Measurements from ENCODE around the gene PHF21A.

DNA sequence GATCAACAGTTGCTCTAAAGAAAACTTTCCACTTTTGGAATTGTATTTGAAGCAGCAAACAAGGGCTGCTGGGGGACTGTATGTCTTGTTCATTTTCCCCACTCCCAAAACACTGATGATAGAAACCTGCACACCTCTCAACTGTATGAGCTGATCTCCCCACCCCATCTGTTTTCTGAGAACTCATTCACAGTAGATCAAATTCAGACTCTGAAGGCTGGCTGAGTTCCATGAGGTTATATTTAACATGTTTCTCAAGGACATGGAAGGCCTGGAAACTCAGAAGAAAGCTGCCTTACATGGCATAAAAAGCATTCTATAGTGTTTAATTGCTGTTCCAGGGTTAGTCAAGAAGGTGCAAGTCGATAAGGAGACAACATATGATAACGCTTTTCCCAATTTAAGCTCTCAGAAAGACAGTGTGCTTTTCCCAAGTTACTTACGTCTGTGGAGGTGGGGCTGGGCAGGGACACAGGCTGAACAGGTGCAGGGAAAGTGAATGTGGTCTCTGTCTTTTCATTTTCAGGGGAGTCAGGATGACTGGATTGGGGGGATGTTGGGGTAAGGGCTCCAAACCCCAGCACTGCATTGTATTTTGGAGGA, 175.8 kb downstream of the PHF21A start:
- TF ChIP-seq ISL1 (CRISPR knock-in tag; IDR thresholded peaks at IDR 0.05): no peak
- no peak for TF ChIP-seq RARB (CRISPR knock-in tag; IDR thresholded peaks at IDR 0.05)
- TF ChIP-seq, protein P1, sequence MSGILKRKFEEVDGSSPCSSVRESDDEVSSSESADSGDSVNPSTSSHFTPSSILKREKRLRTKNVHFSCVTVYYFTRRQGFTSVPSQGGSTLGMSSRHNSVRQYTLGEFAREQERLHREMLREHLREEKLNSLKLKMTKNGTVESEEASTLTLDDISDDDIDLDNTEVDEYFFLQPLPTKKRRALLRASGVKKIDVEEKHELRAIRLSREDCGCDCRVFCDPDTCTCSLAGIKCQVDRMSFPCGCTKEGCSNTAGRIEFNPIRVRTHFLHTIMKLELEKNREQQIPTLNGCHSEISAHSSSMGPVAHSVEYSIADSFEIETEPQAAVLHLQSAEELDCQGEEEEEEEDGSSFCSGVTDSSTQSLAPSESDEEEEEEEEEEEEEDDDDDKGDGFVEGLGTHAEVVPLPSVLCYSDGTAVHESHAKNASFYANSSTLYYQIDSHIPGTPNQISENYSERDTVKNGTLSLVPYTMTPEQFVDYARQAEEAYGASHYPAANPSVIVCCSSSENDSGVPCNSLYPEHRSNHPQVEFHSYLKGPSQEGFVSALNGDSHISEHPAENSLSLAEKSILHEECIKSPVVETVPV (CRISPR knock-in tag; IDR thresholded peaks at IDR 0.05): no peak
- TF ChIP-seq, protein P2, sequence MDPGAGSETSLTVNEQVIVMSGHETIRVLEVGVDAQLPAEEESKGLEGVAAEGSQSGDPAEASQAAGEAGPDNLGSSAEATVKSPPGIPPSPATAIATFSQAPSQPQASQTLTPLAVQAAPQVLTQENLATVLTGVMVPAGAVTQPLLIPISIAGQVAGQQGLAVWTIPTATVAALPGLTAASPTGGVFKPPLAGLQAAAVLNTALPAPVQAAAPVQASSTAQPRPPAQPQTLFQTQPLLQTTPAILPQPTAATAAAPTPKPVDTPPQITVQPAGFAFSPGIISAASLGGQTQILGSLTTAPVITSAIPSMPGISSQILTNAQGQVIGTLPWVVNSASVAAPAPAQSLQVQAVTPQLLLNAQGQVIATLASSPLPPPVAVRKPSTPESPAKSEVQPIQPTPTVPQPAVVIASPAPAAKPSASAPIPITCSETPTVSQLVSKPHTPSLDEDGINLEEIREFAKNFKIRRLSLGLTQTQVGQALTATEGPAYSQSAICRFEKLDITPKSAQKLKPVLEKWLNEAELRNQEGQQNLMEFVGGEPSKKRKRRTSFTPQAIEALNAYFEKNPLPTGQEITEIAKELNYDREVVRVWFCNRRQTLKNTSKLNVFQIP (CRISPR knock-in tag; IDR thresholded peaks at IDR 0.05; ENCODE audit: borderline replicate concordance, low read depth): no peak
- no peak for TF ChIP-seq GLIS3 (CRISPR knock-in tag; IDR thresholded peaks at IDR 0.05)
- TF ChIP-seq ARNTL (CRISPR knock-in tag; IDR thresholded peaks at IDR 0.05; ENCODE audit: borderline replicate concordance, low read depth): no peak
- no peak for TF ChIP-seq ZNF8 (CRISPR knock-in tag; IDR thresholded peaks at IDR 0.05)
- no peak for TF ChIP-seq CSDC2 (CRISPR knock-in tag; IDR thresholded peaks at IDR 0.05)
- no peak for TF ChIP-seq PPARA (CRISPR knock-in tag; IDR thresholded peaks at IDR 0.05; ENCODE audit: borderline replicate concordance)
- TF ChIP-seq ZNF565 (CRISPR knock-in tag; conservative IDR thresholded peaks at IDR 0.05; ENCODE audit: low read depth): no peak
- no peak for TF ChIP-seq ZC3H10 (CRISPR knock-in tag; IDR thresholded peaks at IDR 0.05)
- TF ChIP-seq, protein P3, sequence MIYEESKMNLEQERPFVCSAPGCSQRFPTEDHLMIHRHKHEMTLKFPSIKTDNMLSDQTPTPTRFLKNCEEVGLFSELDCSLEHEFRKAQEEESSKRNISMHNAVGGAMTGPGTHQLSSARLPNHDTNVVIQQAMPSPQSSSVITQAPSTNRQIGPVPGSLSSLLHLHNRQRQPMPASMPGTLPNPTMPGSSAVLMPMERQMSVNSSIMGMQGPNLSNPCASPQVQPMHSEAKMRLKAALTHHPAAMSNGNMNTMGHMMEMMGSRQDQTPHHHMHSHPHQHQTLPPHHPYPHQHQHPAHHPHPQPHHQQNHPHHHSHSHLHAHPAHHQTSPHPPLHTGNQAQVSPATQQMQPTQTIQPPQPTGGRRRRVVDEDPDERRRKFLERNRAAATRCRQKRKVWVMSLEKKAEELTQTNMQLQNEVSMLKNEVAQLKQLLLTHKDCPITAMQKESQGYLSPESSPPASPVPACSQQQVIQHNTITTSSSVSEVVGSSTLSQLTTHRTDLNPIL (CRISPR knock-in tag; IDR thresholded peaks at IDR 0.05; ENCODE audit: low read depth): no peak
- TF ChIP-seq, protein P4, sequence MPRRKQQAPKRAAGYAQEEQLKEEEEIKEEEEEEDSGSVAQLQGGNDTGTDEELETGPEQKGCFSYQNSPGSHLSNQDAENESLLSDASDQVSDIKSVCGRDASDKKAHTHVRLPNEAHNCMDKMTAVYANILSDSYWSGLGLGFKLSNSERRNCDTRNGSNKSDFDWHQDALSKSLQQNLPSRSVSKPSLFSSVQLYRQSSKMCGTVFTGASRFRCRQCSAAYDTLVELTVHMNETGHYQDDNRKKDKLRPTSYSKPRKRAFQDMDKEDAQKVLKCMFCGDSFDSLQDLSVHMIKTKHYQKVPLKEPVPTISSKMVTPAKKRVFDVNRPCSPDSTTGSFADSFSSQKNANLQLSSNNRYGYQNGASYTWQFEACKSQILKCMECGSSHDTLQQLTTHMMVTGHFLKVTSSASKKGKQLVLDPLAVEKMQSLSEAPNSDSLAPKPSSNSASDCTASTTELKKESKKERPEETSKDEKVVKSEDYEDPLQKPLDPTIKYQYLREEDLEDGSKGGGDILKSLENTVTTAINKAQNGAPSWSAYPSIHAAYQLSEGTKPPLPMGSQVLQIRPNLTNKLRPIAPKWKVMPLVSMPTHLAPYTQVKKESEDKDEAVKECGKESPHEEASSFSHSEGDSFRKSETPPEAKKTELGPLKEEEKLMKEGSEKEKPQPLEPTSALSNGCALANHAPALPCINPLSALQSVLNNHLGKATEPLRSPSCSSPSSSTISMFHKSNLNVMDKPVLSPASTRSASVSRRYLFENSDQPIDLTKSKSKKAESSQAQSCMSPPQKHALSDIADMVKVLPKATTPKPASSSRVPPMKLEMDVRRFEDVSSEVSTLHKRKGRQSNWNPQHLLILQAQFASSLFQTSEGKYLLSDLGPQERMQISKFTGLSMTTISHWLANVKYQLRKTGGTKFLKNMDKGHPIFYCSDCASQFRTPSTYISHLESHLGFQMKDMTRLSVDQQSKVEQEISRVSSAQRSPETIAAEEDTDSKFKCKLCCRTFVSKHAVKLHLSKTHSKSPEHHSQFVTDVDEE (CRISPR knock-in tag; IDR thresholded peaks at IDR 0.05): no peak

Data from SK-N-SH treated with all-trans-retinoic acid at 6 μM for 48 hours (cell line).